HG02588 (cell line): ENCODE results near the gene ALKBH2.

Experiments used
- ATAC-seq: cut with Tn5 transposase; IDR thresholded peaks from one replicate; pipeline ENCODE4 v1.9.1; 2021; ENCODE audit warnings: mild to moderate bottlenecking, moderate library complexity; ENCODE audit not compliant: unreplicated experiment

Gene ALKBH2

GRCh38 chr12:109114644-109115043, 21.4 kb upstream of the ALKBH2 start:
- no peak for ATAC-seq

GRCh38 chr12:109113661-109114321, 20.5 kb upstream of the ALKBH2 start:
- no peak for ATAC-seq

- no peak for ATAC-seq
Observed at GRCh38 chr12:109112720-109113465, 19.6 kb upstream of the ALKBH2 start.

- ATAC-seq: peak; percentile 85
Observed at GRCh38 chr12:109110988-109111495, 17.8 kb upstream of the ALKBH2 start.

GRCh38 chr12:109109746-109110350, 16.6 kb upstream of the ALKBH2 start:
- no peak for ATAC-seq

- no peak for ATAC-seq
Observed at GRCh38 chr12:109105176-109105575, 11.9 kb upstream of the ALKBH2 start.

GRCh38 chr12:109102491-109102890, 9.2 kb upstream of the ALKBH2 start:
- ATAC-seq: no peak

- ATAC-seq: no peak
Observed at GRCh38 chr12:109100741-109101140, 7.5 kb upstream of the ALKBH2 start.

- ATAC-seq: no peak
Observed at GRCh38 chr12:109099431-109100020, 6.3 kb upstream of the ALKBH2 start.

- ATAC-seq: no peak
Observed at GRCh38 chr12:109098651-109099050, 5.4 kb upstream of the ALKBH2 start.

- peak; percentile 21 for ATAC-seq
Observed at GRCh38 chr12:109098183-109098604, 4.9 kb upstream of the ALKBH2 start.

- ATAC-seq: peak; percentile 91
Observed at GRCh38 chr12:109097435-109098182, 4.3 kb upstream of the ALKBH2 start, which contains the start of gene UNG. Gene UNG, plus strand, starts transcription at chr12:109097597. Its CDS starts 83 bp downstream, at chr12:109097680.

- no peak for ATAC-seq
Observed at GRCh38 chr12:109097140-109097434, 3.8 kb upstream of the ALKBH2 start.

GRCh38 chr12:109092497-109093021, 713 bp downstream of the ALKBH2 start:
- ATAC-seq: no peak

GRCh38 chr12:109089683-109090082, 3.6 kb downstream of the ALKBH2 start:
- no peak for ATAC-seq

- no peak for ATAC-seq
Observed at GRCh38 chr12:109088818-109089217, 4.5 kb downstream of the ALKBH2 start.

GRCh38 chr12:109087250-109087649, 6.0 kb downstream of the ALKBH2 start:
- ATAC-seq: no peak

GRCh38 chr12:109085590-109085989, 7.7 kb downstream of the ALKBH2 start:
- ATAC-seq: no peak

GRCh38 chr12:109084425-109084824, 8.8 kb downstream of the ALKBH2 start:
- ATAC-seq: no peak

GRCh38 chr12:109082751-109083150, 10.5 kb downstream of the ALKBH2 start:
- ATAC-seq: no peak

GRCh38 chr12:109074866-109075265, 18.4 kb downstream of the ALKBH2 start:
- ATAC-seq: no peak
